ENCODE data around the gene APOF. TPM values are rescaled to one million over a fixed set of nuclear protein-coding genes. Genes with fewer than 3 reads are reported as not detected.

APOF gene
- total RNA-seq, 3 donors from 2014 or later (not counting 1 experiment from before 2014, with no cell fraction given) = not detected

DNA sequence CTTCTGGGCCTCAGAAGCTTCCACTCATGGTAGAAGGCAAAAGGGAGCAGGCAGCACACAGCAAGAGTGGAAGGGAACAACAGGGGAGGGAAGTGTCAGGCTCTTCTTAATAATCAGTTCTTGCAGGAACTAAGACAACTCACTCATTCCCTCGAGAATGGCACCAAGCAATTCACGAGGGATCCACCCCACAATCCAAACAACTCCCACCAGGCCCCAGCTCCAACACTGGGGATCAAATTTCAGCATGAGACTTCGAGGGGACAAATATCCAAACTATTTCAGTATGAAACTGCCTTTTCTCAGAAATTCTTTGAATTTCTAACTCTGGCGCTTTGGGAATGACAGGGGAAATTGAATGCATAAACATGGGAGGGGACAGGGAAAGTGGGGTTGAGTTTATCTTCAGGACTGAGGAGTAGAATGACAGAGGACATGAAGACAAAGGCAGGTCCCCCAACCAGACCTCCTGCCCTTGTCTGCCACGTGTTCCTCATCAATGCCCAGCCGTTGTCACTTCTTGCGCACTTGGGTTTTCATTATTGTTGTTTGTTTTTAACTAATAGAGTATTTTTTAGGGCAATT lies 24.6 kb upstream of the APOF start:
- Mint-ChIP-seq H3K4me3 (no peak overlapping the region), H3K27me3 (ENCODE audit: low read depth in 2 of 2) (peaks cover 0 to 3% of the 10 kb centered on the region in 2 donors), H3K27ac (no peak overlapping the region), H3K4me1 (no peaks in the 10 kb centered on the region), H3K36me3 (no peaks in the 10 kb centered on the region), H3K9me3 (no peaks in the 10 kb centered on the region)
- TF ChIP-seq, protein P1, sequence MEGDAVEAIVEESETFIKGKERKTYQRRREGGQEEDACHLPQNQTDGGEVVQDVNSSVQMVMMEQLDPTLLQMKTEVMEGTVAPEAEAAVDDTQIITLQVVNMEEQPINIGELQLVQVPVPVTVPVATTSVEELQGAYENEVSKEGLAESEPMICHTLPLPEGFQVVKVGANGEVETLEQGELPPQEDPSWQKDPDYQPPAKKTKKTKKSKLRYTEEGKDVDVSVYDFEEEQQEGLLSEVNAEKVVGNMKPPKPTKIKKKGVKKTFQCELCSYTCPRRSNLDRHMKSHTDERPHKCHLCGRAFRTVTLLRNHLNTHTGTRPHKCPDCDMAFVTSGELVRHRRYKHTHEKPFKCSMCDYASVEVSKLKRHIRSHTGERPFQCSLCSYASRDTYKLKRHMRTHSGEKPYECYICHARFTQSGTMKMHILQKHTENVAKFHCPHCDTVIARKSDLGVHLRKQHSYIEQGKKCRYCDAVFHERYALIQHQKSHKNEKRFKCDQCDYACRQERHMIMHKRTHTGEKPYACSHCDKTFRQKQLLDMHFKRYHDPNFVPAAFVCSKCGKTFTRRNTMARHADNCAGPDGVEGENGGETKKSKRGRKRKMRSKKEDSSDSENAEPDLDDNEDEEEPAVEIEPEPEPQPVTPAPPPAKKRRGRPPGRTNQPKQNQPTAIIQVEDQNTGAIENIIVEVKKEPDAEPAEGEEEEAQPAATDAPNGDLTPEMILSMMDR (IDR thresholded peaks at IDR 0.05) = no peak
- no peak overlapping the region for H3K27ac ChIP-seq (ENCODE audit: low read length)
- intact Hi-C loops (cut with micrococcal nuclease) = no loop called here
- H3K9me3 ChIP-seq (ENCODE audit: control insufficient read depth, insufficient read depth, low read length) = no peaks in the 10 kb centered on the region
- H3K4me3 ChIP-seq (ENCODE audit: low read length) = no peak overlapping the region
- ATAC-seq (no peak), DNase-seq (no peak)
- no peaks in the 10 kb centered on the region for H3K27me3 ChIP-seq (ENCODE audit: control insufficient read depth, insufficient read depth, low read length)
- no peaks in the 10 kb centered on the region for H3K4me1 ChIP-seq (ENCODE audit: control insufficient read depth, insufficient read depth, low read length)
- 71% methylated on average over 5 of the region's 7 CpGs for WGBS (ENCODE audit: insufficient coverage)
- H3K36me3 ChIP-seq (ENCODE audit: control insufficient read depth, insufficient read depth, low read length) = no peaks in the 10 kb centered on the region

DNA sequence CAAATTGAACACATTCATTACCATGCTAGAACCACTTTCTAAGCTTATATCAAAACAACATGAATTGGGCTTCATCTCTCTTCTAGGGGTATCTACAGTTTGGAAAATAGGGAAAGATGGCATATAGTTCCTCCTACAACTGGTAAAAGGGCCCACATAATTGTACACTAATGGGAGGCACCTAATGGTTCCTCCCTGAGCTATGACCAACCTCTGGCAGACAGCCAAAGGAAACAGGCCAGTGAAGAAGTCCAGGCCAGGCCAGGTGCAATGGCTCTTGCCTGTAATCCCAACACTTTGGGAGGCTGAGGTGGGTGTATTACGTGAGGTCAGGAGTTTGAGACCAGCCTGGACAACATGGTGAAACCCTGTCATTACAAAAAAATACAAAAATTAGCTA lies 23.2 kb upstream of the APOF start:
- ATAC-seq = no peak
- H3K4me3 Mint-ChIP-seq = no peak overlapping the region

DNA sequence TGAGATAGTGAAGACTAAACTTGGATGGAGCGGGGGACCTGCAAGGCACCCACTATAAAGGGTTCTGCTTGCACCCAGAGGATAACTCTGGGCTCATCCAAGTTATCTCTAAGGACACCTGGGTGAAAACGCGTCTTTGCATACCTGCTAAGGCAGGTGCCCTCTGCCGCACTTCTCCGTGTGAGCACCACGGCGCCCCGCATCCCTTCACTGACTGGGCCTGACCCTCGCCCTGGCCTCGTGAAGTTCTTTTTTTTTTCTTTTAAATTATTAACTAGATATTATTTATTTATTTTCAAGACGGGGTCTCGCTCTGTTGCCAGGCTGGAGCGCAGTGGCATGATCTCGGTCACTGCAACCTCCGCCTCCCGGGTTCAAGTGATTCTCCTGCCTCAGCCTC lies 20.0 kb upstream of the APOF start:
- Histone ChIP-seq H3K9me3 (ENCODE audit: control insufficient read depth, insufficient read depth, low read length) (no peaks in the 10 kb centered on the region), H3K4me1 (ENCODE audit: control insufficient read depth, insufficient read depth, low read length) (no peaks in the 10 kb centered on the region), H3K27me3 (ENCODE audit: control insufficient read depth, insufficient read depth, low read length) (no peaks in the 10 kb centered on the region), H3K27ac (ENCODE audit: low read length) (no peak overlapping the region), H3K4me3 (ENCODE audit: low read length) (no peak overlapping the region), H3K36me3 (ENCODE audit: control insufficient read depth, insufficient read depth, low read length) (no peaks in the 10 kb centered on the region)
- 96% methylated on average over 14 of the region's 16 CpGs for WGBS (ENCODE audit: insufficient coverage)
- Mint-ChIP-seq H3K36me3 (no peaks in the 10 kb centered on the region), H3K27ac (no peak overlapping the region), H3K4me3 (no peak overlapping the region), H3K4me1 (no peaks in the 10 kb centered on the region), H3K27me3 (ENCODE audit: low read depth in 2 of 2) (no peaks in the 10 kb centered on the region), H3K9me3 (no peaks in the 10 kb centered on the region)
- no peak for DNase-seq
- ATAC-seq = no peak
- intact Hi-C loops (cut with micrococcal nuclease) = no loop called here
- TF ChIP-seq, protein P1 (IDR thresholded peaks at IDR 0.05) = no peak

More for the DNA sequence above, 23.2 kb upstream of the APOF start:
- WGBS (ENCODE audit: insufficient coverage) = 100% methylated on average over 1 of the region's 1 CpG
- TF ChIP-seq, protein P1 (IDR thresholded peaks at IDR 0.05) = no peak
- Mint-ChIP-seq H3K4me1 (no peaks in the 10 kb centered on the region), H3K27me3 (ENCODE audit: low read depth in 2 of 2) (no peaks in the 10 kb centered on the region), H3K9me3 (no peaks in the 10 kb centered on the region), H3K27ac (no peak overlapping the region), H3K36me3 (no peaks in the 10 kb centered on the region)
- intact Hi-C loops (cut with micrococcal nuclease) = no loop called here
- no peak overlapping the region for H3K27ac ChIP-seq (ENCODE audit: low read length)
- no peak overlapping the region for H3K4me3 ChIP-seq (ENCODE audit: low read length)
- no peaks in the 10 kb centered on the region for H3K36me3 ChIP-seq (ENCODE audit: control insufficient read depth, insufficient read depth, low read length)
- H3K9me3 ChIP-seq (ENCODE audit: control insufficient read depth, insufficient read depth, low read length) = no peaks in the 10 kb centered on the region
- H3K4me1 ChIP-seq (ENCODE audit: control insufficient read depth, insufficient read depth, low read length) = no peaks in the 10 kb centered on the region
- no peaks in the 10 kb centered on the region for H3K27me3 ChIP-seq (ENCODE audit: control insufficient read depth, insufficient read depth, low read length)
- DNase-seq = no peak

DNA sequence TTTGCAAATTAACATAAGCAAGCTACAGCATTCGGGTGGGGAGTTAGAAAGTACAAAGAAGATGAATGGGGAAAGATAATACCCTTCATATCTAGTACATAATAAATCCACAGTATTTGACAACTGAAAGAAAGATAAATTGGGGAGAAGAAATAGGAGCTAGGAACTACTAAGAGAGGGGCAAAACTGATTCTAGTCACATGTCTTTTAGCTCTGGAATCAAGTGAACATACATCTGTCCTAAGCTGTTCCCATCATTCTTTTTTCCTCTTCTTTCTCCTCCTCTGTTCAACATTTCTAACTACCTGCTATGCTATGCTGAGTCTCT lies 15.3 kb upstream of the APOF start:
- H3K9me3 Mint-ChIP-seq = no peaks in the 10 kb centered on the region
- no peaks in the 10 kb centered on the region for H3K27me3 Mint-ChIP-seq (ENCODE audit: low read depth in 2 of 2)
- Histone ChIP-seq H3K9me3 (ENCODE audit: control insufficient read depth, insufficient read depth, low read length) (no peaks in the 10 kb centered on the region), H3K4me1 (ENCODE audit: control insufficient read depth, insufficient read depth, low read length) (peaks cover 7% of the 10 kb centered on the region), H3K36me3 (ENCODE audit: control insufficient read depth, insufficient read depth, low read length) (no peaks in the 10 kb centered on the region), H3K4me3 (ENCODE audit: low read length) (no peak overlapping the region), H3K27me3 (ENCODE audit: control insufficient read depth, insufficient read depth, low read length) (no peaks in the 10 kb centered on the region), H3K27ac (ENCODE audit: low read length) (no peak overlapping the region)
- TF ChIP-seq, protein P1 (IDR thresholded peaks at IDR 0.05) = no peak
- no peaks in the 10 kb centered on the region for H3K36me3 Mint-ChIP-seq
- WGBS (ENCODE audit: insufficient coverage) = no CpG with 5 or more reads among the region's 1 CpG
- DNase-seq = no peak
- intact Hi-C loops (cut with micrococcal nuclease) = no loop called here
- no peaks in the 10 kb centered on the region for H3K4me1 Mint-ChIP-seq
- H3K4me3 Mint-ChIP-seq = no peak overlapping the region
- ATAC-seq = no peak
- H3K27ac Mint-ChIP-seq = no peak overlapping the region

Data from natural killer cell (primary cell).